ENCODE data around the gene NHSL2. TPM values are rescaled to one million over a fixed set of nuclear protein-coding genes. Genes with fewer than 3 reads are reported as not detected.

Gene NHSL2
- total RNA-seq, 1 donor from 2014 or later: 57.6 TPM

DNA sequence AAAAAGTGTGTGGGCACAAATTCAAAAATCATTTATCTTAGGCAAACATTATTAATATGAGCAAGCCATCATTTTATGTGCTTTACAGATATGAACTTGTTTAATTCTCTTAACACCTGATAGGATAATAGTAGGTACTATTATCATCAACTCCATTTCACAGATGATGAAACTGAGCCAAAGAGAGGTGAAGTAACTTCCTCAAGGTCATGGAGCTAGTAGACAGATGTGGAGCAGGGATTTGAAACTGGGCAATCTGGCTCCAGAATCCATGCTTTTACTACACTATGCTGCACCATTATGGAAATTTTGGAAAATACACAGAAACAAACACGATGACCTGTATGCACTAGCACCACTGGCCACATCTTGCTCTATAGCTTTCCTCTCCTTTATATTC lies 269.9 kb downstream of the NHSL2 start:
- Mint-ChIP-seq H3K27ac (ENCODE audit: unreplicated experiment) (peak overlapping the region; percentile 64), H3K9me3 (ENCODE audit: unreplicated experiment) (no peaks in the 10 kb centered on the region), H3K27me3 (ENCODE audit: unreplicated experiment) (no peaks in the 10 kb centered on the region), H3K4me1 (ENCODE audit: unreplicated experiment) (no peaks in the 10 kb centered on the region), H3K4me3 (ENCODE audit: unreplicated experiment) (no peak overlapping the region), H3K36me3 (ENCODE audit: low read depth, unreplicated experiment) (no peaks in the 10 kb centered on the region)
- TF ChIP-seq, protein P1, sequence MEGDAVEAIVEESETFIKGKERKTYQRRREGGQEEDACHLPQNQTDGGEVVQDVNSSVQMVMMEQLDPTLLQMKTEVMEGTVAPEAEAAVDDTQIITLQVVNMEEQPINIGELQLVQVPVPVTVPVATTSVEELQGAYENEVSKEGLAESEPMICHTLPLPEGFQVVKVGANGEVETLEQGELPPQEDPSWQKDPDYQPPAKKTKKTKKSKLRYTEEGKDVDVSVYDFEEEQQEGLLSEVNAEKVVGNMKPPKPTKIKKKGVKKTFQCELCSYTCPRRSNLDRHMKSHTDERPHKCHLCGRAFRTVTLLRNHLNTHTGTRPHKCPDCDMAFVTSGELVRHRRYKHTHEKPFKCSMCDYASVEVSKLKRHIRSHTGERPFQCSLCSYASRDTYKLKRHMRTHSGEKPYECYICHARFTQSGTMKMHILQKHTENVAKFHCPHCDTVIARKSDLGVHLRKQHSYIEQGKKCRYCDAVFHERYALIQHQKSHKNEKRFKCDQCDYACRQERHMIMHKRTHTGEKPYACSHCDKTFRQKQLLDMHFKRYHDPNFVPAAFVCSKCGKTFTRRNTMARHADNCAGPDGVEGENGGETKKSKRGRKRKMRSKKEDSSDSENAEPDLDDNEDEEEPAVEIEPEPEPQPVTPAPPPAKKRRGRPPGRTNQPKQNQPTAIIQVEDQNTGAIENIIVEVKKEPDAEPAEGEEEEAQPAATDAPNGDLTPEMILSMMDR (IDR thresholded peaks at IDR 0.05; ENCODE audit: unreplicated experiment): no peak
- DNase-seq (ENCODE audit: low spot score): no peak

DNA sequence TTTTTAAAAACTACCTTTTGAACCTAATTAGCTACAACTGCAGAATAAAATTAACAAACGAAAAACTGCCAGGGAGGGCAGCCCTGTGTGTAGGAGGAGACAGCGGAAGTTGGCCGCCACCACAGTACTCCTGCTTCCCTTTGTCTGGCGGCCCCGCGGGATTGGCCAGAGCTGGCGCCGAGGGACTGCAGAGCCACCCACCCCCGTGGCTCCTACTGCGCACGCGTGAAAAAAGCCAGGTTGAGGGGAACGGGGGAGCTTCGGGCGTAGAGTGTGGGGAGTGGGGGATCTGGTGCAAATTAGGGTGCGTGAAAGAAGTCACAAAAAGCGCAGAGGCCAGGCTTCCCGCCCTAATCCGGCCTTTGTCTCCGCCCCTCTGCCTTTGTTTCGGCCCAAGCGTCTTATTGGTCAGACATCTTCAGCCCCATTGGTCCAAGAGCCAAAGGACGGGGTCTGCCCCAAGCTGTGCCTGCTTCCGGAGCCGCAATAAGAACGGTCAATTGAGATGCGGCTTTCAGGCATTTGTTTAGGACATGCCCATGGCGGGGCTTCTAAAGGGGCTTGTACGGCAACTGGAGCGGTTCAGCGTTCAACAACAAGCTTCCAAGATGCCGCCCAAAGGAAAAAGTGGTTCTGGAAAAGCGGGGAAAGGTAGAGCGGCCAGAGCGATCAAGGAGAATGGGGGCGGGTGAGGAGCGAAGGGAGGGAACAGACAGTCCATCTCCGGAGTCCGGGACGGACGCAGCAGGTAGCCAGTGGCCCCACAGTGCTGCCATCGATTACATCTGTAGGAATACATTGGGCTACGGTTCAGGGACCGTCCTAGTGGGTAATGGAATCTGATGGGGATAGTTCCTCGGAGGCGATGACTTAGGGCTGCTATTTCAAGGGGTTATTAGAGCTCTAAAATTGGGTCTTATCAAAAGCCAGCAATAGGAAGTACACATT lies 270.8 kb downstream of the NHSL2 start, which contains the start of gene PIN4:
PIN4 (plus strand) TSS at position 580 of the 948 bp plus-strand sequence; CDS start at position 609, 29 bp downstream.
- Mint-ChIP-seq H3K9me3 (ENCODE audit: unreplicated experiment) (no peaks in the 10 kb centered on the region), H3K4me3 (ENCODE audit: unreplicated experiment) (peak within 1 kb of the TSS; percentile 47), H3K4me1 (ENCODE audit: unreplicated experiment) (no peaks in the 10 kb centered on the region), H3K27ac (ENCODE audit: unreplicated experiment) (no peak within 1 kb of the TSS), H3K27me3 (ENCODE audit: unreplicated experiment) (no peaks in the 10 kb centered on the region), H3K36me3 (ENCODE audit: low read depth, unreplicated experiment) (no peaks in the 10 kb centered on the region)
- peak; percentile 77 for DNase-seq (ENCODE audit: low spot score)
- TF ChIP-seq, protein P1 (IDR thresholded peaks at IDR 0.05; ENCODE audit: unreplicated experiment): no peak

DNA sequence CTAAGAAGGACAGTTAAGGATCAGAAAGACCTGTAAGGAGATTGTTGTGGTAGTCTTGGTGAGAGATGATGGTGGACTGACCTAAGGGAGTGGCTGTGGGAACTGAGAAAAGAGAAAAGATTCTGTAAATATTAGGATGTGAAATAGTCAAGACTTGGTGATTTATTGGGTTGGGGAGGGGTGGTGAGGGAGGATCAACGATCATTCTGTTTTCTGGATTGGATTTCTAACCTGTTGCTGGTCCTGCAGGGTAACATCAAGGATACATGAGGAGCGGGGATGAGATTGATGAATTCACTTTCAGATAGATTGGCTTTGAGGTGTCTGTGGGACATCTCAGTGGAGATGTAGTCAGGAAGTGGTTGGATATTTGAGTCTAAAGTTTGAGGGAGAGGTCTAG lies 272.3 kb downstream of the NHSL2 start:
- Mint-ChIP-seq H3K9me3 (ENCODE audit: unreplicated experiment) (no peaks in the 10 kb centered on the region), H3K4me3 (ENCODE audit: unreplicated experiment) (no peak overlapping the region), H3K27me3 (ENCODE audit: unreplicated experiment) (no peaks in the 10 kb centered on the region), H3K27ac (ENCODE audit: unreplicated experiment) (no peak overlapping the region), H3K36me3 (ENCODE audit: low read depth, unreplicated experiment) (no peaks in the 10 kb centered on the region), H3K4me1 (ENCODE audit: unreplicated experiment) (no peaks in the 10 kb centered on the region)
- TF ChIP-seq, protein P1 (IDR thresholded peaks at IDR 0.05; ENCODE audit: unreplicated experiment): no peak
- no peak for DNase-seq (ENCODE audit: low spot score)

DNA sequence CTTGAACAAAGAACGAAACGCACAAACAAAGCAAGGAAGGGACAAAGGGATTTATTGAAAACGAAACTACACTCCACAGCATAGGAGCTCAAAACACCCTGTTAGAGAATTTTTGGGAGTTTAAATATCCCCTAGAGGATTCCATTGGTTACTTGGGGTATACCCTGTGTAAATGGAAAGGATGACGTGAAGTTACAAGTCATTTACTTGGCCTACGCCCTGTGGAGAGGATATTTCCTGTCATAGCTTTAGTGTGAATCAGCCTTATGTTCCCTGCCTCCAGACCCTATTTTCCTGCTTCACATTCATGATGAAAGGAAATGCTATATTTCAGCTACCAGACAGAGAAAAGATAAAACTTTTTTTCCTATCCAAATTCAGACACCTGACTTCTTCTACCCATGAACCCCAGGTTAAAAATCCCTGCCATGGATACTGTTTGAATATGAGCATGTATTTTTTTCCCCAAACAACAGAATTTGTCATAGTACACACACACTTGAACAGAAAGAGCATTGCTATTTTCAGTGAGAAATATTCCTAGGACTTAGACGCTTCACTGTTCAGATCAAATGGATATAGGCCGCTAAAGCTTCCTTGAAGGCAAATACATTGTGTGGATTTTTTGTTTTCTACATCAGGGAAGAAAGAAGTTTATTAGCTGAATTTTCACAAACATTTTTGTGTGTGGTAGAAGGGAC lies 291.3 kb downstream of the NHSL2 start:
- H3K36me3 Mint-ChIP-seq (ENCODE audit: low read depth, unreplicated experiment): peaks cover 6% of the 10 kb centered on the region
- no peaks in the 10 kb centered on the region for H3K27me3 Mint-ChIP-seq (ENCODE audit: unreplicated experiment)
- DNase-seq (ENCODE audit: low spot score): no peak
- TF ChIP-seq, protein P1 (IDR thresholded peaks at IDR 0.05; ENCODE audit: unreplicated experiment): no peak
- H3K4me3 Mint-ChIP-seq (ENCODE audit: unreplicated experiment): no peak overlapping the region
- no peaks in the 10 kb centered on the region for H3K9me3 Mint-ChIP-seq (ENCODE audit: unreplicated experiment)
- peak overlapping the region; percentile 98 for H3K27ac Mint-ChIP-seq (ENCODE audit: unreplicated experiment)
- H3K4me1 Mint-ChIP-seq (ENCODE audit: unreplicated experiment): peaks cover 14% of the 10 kb centered on the region

Other genes starting within 250 kb of the NHSL2 start
- gene CXorf49, start 192.6 kb upstream of the NHSL2 start, total RNA-seq (ENCODE audit: unreplicated experiment): not detected
- not detected for gene CXorf49B, start 147.5 kb upstream of the NHSL2 start, total RNA-seq (ENCODE audit: unreplicated experiment)
- 8.5 TPM for gene RTL5, start 221.1 kb downstream of the NHSL2 start, total RNA-seq (ENCODE audit: unreplicated experiment)

All from endothelial cell (in vitro differentiated cells).